ENCODE data around the gene TMEM204.

- no peak for TF ChIP-seq GATA2 (IDR thresholded peaks at IDR 0.05; ENCODE audit: low read depth, low read length)
- no peak for TF ChIP-seq GATA3 (IDR thresholded peaks at IDR 0.05; ENCODE audit: low read depth, low read length)
These were observed 32.9 kb upstream of the TMEM204 start for GRCh38 chr16:1500465-1501150.
